Measurements from ENCODE around the gene THUMPD3. TPM values are rescaled to one million over a fixed set of nuclear protein-coding genes. Genes with fewer than 3 reads are reported as not detected.

The THUMPD3 gene
- total and polyA plus RNA-seq, 4 donors = 16.9 to 26.2 (median 23.2) TPM

DNA sequence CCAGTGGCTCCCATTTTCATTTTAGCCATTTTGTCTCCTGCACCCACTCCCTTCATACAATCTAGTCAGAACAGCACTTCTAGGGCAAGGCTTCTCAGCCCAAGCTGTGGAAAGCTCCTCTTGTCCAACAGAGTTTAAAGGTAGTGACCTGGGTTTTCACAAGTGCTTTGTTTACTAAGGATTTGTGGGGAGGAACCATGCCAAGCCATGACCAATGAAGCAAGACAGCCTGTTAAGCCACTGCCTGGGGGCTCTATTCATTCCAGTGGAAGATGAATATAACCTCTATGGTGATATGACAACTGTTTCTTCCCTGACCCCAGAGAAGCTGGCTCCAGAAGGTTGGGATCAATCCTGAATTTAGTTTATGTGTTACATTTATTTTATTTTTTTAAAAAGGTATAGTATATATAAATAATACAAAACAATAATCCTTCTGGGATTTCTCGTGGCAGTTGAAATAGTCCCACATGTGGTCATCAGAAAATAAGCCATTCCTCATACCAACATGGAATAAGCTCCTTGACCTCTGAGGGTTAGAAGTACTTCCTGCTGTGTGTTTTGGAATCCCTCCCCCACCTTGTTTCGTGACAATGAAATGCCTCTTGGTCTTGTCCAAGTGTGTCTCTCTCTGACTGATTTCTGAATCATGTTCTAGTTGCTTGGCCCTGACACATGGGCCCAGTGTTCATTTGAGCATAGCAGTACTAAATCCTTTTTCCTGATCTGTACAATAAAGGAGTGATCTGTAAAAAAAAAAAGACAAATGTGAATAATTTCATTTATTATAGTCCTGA is 13.3 kb upstream of the THUMPD3 start:
- no peak for ATAC-seq (ENCODE audit: low FRiP score)

DNA sequence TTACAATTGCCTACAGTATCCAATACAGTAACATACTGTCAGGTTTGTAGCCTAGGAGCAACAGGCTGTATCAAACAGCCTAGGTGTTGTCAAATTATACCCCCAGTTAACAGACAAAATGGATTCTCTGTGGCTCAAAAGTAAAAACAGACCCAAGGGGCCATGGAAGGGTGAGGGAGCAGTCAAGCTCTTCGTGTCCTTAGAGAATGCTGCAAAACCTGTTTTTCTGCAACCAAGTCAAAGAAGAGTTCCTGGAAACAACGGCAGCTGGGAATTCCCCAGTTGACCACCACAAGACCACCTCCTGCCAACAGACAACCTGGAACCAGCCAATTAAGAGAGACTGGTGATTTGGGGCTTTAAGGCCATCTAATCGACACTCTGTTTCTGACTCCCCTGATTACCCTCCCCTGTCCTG is 11.1 kb upstream of the THUMPD3 start:
- Histone ChIP-seq H3K36me3 (ENCODE audit: control insufficient read depth in 1 of 2, insufficient read depth in 2 of 2, low read length in 1 of 2) (no peaks in the 10 kb centered on the region), H3K27ac (ENCODE audit: low read depth in 1 of 2, low read length in 2 of 2) (no peak overlapping the region), H3K27me3 (ENCODE audit: control insufficient read depth in 1 of 2, insufficient read depth in 2 of 2, low read length in 1 of 2) (no peaks in the 10 kb centered on the region), H3K4me3 (ENCODE audit: low read length in 2 of 2) (no peak overlapping the region), H3K9me3 (ENCODE audit: control insufficient read depth, low read length) (no peaks in the 10 kb centered on the region), H3K4me1 (ENCODE audit: control insufficient read depth in 1 of 2, insufficient read depth in 2 of 2, low read length in 2 of 2) (peaks cover 0 to 1% of the 10 kb centered on the region in 2 donors)
- intact Hi-C loops (cut with DNase I) = loop anchor here in 1 of 2 donors (5.0 kb wide), 1 partner anchor 71 kb away; no protein-coding TSS in a partner anchor
- 52 to 68% methylated on average over 3 of the region's 3 CpGs for WGBS, 2 donors
- DNase-seq (no peak), ATAC-seq (ENCODE audit: low FRiP score) (no peak)

More for the DNA sequence above, 13.3 kb upstream of the THUMPD3 start:
- H3K27ac ChIP-seq (ENCODE audit: low read depth in 1 of 2, low read length in 2 of 2) = no peak overlapping the region
- no peak overlapping the region for H3K4me3 ChIP-seq (ENCODE audit: low read length in 2 of 2)
- no peak for DNase-seq
- intact Hi-C loops (cut with DNase I) = loop anchor here in 1 of 2 donors (5.0 kb wide), 1 partner anchor 73 kb away; no protein-coding TSS in a partner anchor
- H3K9me3 ChIP-seq (ENCODE audit: control insufficient read depth, low read length) = no peaks in the 10 kb centered on the region
- no peaks in the 10 kb centered on the region for H3K36me3 ChIP-seq (ENCODE audit: control insufficient read depth in 1 of 2, insufficient read depth in 2 of 2, low read length in 1 of 2)
- H3K27me3 ChIP-seq (ENCODE audit: control insufficient read depth in 1 of 2, insufficient read depth in 2 of 2, low read length in 1 of 2) = no peaks in the 10 kb centered on the region
- H3K4me1 ChIP-seq (ENCODE audit: control insufficient read depth in 1 of 2, insufficient read depth in 2 of 2, low read length in 2 of 2) = peaks cover 0 to 1% of the 10 kb centered on the region in 2 donors
- 32 to 43% methylated on average over 2 of the region's 2 CpGs for WGBS, 2 donors

DNA sequence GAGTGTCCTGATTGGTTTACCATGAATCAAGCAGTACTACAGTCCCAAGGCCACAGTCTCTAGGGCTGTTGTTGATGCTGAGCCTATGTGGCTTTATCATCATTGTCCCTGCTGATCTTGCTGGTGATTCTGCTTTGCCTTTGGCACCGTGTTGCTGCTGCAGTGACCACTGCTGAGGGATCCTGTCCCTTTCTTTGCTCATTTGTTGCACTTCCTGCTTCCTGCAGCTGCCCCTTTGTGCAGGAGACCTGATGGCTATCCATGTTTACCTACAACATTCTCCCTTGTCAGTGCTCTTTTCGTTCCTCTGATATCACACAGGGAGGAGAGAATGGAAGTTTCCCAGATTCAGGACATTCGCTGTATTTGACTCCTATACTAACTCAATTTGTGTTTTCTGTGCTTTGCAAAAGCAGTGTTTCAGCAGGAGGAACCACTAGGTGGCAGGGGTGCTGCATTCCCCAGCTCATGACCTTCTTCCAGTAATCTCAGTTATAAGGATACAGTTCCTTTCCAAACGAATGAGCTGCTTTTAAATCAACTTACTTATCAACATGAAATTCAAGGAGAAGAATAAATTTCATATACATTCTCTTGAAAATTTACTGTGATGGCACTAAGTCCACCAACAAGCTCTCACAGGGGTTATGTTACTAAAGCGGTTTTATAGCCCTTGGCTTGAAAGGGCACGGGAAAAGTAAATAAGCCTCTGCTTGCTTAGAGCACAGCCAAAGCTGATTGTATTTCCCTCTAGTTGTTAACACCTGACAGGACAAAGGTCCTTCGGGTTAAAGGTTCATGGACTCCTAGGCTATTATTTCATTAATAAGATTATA is 9.7 kb upstream of the THUMPD3 start:
- Histone ChIP-seq H3K4me1 (ENCODE audit: control insufficient read depth in 1 of 2, insufficient read depth in 2 of 2, low read length in 2 of 2) (peaks cover 0 to 1% of the 10 kb centered on the region in 2 donors), H3K27ac (ENCODE audit: low read depth in 1 of 2, low read length in 2 of 2) (no peak overlapping the region), H3K27me3 (ENCODE audit: control insufficient read depth in 1 of 2, insufficient read depth in 2 of 2, low read length in 1 of 2) (no peaks in the 10 kb centered on the region), H3K36me3 (ENCODE audit: control insufficient read depth in 1 of 2, insufficient read depth in 2 of 2, low read length in 1 of 2) (no peaks in the 10 kb centered on the region), H3K4me3 (ENCODE audit: low read length in 2 of 2) (no peak overlapping the region), H3K9me3 (ENCODE audit: control insufficient read depth, low read length) (no peaks in the 10 kb centered on the region)
- peak; percentile 71 to 82 for DNase-seq
- ATAC-seq (ENCODE audit: low FRiP score) = peak; percentile 89
- WGBS, 2 donors = 8 to 14% methylated on average over 7 of the region's 7 CpGs
- intact Hi-C loops (cut with DNase I) = loop anchor here (1.0 to 5.0 kb wide), 2 partner anchors 26 to 69 kb away; no protein-coding TSS in a partner anchor

DNA sequence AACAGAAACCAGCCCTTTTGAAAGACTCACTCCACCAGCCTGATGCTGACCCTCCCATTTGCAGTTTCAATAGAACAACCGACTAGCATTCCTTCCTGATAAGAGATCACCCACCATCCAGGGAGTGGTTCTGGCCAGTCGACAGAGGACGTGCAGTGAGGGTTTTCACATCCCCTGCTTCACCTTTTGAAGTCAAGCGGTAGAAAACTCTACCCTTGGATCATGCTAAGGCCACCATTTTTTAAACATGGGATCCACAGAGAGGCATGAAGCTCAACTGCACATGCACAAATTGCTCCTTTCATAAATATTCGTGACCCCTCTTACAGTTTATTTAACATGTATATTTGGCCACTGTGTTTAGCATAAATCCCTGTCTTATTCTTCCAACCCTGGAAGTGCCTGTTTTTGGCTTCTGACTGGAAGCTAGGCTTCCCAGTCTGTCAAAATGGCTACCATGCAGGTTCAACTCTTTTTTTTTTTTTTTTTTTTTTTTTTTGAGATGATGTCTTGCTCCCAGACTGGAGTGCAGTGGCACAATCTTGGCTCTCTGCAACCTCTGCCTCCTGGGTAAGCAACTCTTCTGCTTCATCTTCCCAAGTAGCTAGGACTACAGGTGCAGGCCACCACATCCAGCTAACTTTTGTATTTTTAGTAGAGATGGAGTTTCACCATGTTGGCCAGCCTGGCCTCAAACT is 1.0 kb upstream of the THUMPD3 start:
- no peak for ATAC-seq (ENCODE audit: low FRiP score)
- no peaks in the 10 kb centered on the region for H3K4me1 ChIP-seq (ENCODE audit: control insufficient read depth in 1 of 2, insufficient read depth in 2 of 2, low read length in 2 of 2)
- H3K27ac ChIP-seq (ENCODE audit: low read depth in 1 of 2, low read length in 2 of 2) = no peak overlapping the region
- peaks cover 0 to 2% of the 10 kb centered on the region in 2 donors for H3K36me3 ChIP-seq (ENCODE audit: control insufficient read depth in 1 of 2, insufficient read depth in 2 of 2, low read length in 1 of 2)
- DNase-seq = no peak
- no peak overlapping the region for H3K4me3 ChIP-seq (ENCODE audit: low read length in 2 of 2)
- no peaks in the 10 kb centered on the region for H3K27me3 ChIP-seq (ENCODE audit: control insufficient read depth in 1 of 2, insufficient read depth in 2 of 2, low read length in 1 of 2)
- H3K9me3 ChIP-seq (ENCODE audit: control insufficient read depth, low read length) = no peaks in the 10 kb centered on the region
- intact Hi-C loops (cut with DNase I) = loop anchor here in 1 of 2 donors (10.0 kb wide), 1 partner anchor 63 kb away; no protein-coding TSS in a partner anchor
- 63 to 65% methylated on average over 5 of the region's 5 CpGs for WGBS, 2 donors

DNA sequence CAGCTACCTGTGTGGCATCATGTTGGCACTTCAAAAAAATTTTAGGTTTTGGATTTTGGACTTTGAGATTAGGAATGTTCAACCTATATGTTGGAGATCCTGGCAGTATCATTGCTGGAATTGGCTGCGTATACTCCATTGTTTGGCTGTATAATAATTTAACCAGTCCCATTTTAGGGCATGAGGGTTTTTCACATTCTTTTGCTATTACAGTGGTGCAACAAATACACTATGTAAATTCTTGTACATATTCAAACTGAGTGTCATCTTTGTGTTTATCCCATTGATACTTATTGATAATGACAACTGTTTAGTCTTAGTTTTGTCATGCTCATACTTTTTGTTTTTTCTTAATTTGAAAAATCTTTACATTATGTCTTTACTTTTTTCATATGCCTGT is 6.7 kb downstream of the THUMPD3 start:
- DNase-seq = no peak
- 88 to 89% methylated on average over 1 of the region's 1 CpG for WGBS, 2 donors
- Histone ChIP-seq H3K27ac (ENCODE audit: low read depth in 1 of 2, low read length in 2 of 2) (no peak overlapping the region), H3K4me3 (ENCODE audit: low read length in 2 of 2) (no peak overlapping the region), H3K27me3 (ENCODE audit: control insufficient read depth in 1 of 2, insufficient read depth in 2 of 2, low read length in 1 of 2) (no peaks in the 10 kb centered on the region), H3K9me3 (ENCODE audit: control insufficient read depth, low read length) (no peaks in the 10 kb centered on the region), H3K4me1 (ENCODE audit: control insufficient read depth in 1 of 2, insufficient read depth in 2 of 2, low read length in 2 of 2) (no peaks in the 10 kb centered on the region), H3K36me3 (ENCODE audit: control insufficient read depth in 1 of 2, insufficient read depth in 2 of 2, low read length in 1 of 2) (peaks cover 6 to 10% of the 10 kb centered on the region in 2 donors)
- ATAC-seq (ENCODE audit: low FRiP score) = no peak
- intact Hi-C loops (cut with DNase I) = loop anchor here in 1 of 2 donors (10.0 kb wide), 1 partner anchor 55 kb away; no protein-coding TSS in a partner anchor

DNA sequence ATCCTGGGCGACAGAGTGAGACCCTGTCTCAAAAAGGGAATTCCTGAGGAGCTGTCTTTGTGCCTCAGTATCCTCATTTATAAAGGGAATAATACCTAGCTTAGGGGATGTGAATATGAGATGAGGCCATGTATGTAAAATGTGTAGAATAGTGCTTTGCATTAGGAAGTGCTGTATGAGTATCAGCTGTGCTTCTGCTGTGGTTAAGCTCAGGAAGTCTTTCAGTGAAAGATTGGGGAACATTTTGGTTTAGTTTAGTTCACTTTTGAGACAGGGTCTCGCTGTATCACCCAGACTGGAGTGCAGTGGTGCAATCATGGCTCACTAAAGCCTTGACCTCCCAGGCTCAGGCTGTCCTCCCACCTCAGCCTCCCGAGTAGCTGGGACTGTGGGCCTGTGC is 10.6 kb downstream of the THUMPD3 start:
- no peaks in the 10 kb centered on the region for H3K27me3 ChIP-seq (ENCODE audit: control insufficient read depth in 1 of 2, insufficient read depth in 2 of 2, low read length in 1 of 2)
- 92 to 100% methylated on average over 3 of the region's 3 CpGs for whole genome bisulfite sequencing, 2 donors
- peaks cover 6 to 10% of the 10 kb centered on the region in 2 donors for H3K36me3 ChIP-seq (ENCODE audit: control insufficient read depth in 1 of 2, insufficient read depth in 2 of 2, low read length in 1 of 2)

DNA sequence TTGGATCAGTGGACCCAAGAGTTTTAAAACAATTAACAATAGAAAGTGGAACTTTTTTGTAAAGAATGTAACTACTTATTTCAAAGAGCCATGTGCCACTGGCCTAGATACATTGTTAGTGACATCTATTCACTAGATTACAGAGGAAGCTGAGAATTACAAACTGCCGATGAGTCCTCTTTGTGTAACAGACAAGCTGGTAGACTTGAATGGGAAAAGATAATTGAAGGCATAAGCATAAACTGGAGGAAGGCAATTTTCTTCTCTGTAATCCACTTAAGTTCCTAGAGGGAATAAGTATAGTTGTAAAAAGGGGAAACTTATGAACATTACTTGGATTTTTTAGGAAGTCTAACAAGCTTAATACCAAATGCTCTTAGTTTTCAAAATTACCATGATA is 15.1 kb downstream of the THUMPD3 start:
- ATAC-seq (ENCODE audit: low FRiP score) = no peak
- intact Hi-C loops (cut with DNase I) = no loop called here
- WGBS, 2 donors = 93 to 95% methylated on average over 1 of the region's 1 CpG

More for the DNA sequence above, 10.6 kb downstream of the THUMPD3 start:
- Histone ChIP-seq H3K9me3 (ENCODE audit: control insufficient read depth, low read length) (no peaks in the 10 kb centered on the region), H3K4me1 (ENCODE audit: control insufficient read depth in 1 of 2, insufficient read depth in 2 of 2, low read length in 2 of 2) (no peaks in the 10 kb centered on the region), H3K27ac (ENCODE audit: low read depth in 1 of 2, low read length in 2 of 2) (no peak overlapping the region), H3K4me3 (ENCODE audit: low read length in 2 of 2) (no peak overlapping the region)
- no peak for ATAC-seq (ENCODE audit: low FRiP score)
- DNase-seq = no peak
- intact Hi-C loops (cut with DNase I) = no loop called here

DNA sequence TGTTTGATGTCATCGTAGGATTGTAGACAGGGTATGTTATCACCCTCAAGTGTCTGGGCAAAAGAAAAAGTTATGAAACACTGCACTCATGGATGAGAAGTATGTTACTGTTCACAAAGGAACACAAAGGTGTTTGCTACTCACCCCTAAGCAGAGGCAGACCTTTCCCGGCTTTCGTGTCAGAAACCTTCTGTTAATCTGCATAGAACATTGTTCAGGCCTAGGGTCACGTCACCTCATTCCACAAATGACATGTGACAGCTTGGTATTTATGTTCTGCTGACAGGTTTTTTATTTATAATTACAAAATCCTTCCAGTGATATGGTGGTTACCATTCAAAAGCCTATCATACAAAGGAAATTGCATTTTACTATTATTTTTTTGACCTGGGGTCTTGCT is 16.5 kb downstream of the THUMPD3 start:
- H3K36me3 ChIP-seq (ENCODE audit: control insufficient read depth in 1 of 2, insufficient read depth in 2 of 2, low read length in 1 of 2) = peaks cover 2 to 9% of the 10 kb centered on the region in 2 donors

More for the DNA sequence above, 15.1 kb downstream of the THUMPD3 start:
- no peak for DNase-seq
- Histone ChIP-seq H3K4me1 (ENCODE audit: control insufficient read depth in 1 of 2, insufficient read depth in 2 of 2, low read length in 2 of 2) (no peaks in the 10 kb centered on the region), H3K9me3 (ENCODE audit: control insufficient read depth, low read length) (no peaks in the 10 kb centered on the region), H3K27me3 (ENCODE audit: control insufficient read depth in 1 of 2, insufficient read depth in 2 of 2, low read length in 1 of 2) (no peaks in the 10 kb centered on the region), H3K4me3 (ENCODE audit: low read length in 2 of 2) (no peak overlapping the region), H3K27ac (ENCODE audit: low read depth in 1 of 2, low read length in 2 of 2) (no peak overlapping the region), H3K36me3 (ENCODE audit: control insufficient read depth in 1 of 2, insufficient read depth in 2 of 2, low read length in 1 of 2) (peaks cover 2 to 11% of the 10 kb centered on the region in 2 donors)

More for the DNA sequence above, 16.5 kb downstream of the THUMPD3 start:
- Histone ChIP-seq H3K9me3 (ENCODE audit: control insufficient read depth, low read length) (no peaks in the 10 kb centered on the region), H3K4me1 (ENCODE audit: control insufficient read depth in 1 of 2, insufficient read depth in 2 of 2, low read length in 2 of 2) (no peaks in the 10 kb centered on the region), H3K27me3 (ENCODE audit: control insufficient read depth in 1 of 2, insufficient read depth in 2 of 2, low read length in 1 of 2) (no peaks in the 10 kb centered on the region), H3K4me3 (ENCODE audit: low read length in 2 of 2) (no peak overlapping the region), H3K27ac (ENCODE audit: low read depth in 1 of 2, low read length in 2 of 2) (no peak overlapping the region)
- DNase-seq (no peak), ATAC-seq (ENCODE audit: low FRiP score) (no peak)
- intact Hi-C loops (cut with DNase I) = loop anchor here in 1 of 2 donors (1.0 kb wide), 1 partner anchor 26 kb away; no protein-coding TSS in a partner anchor
- WGBS, 2 donors = 53 to 62% methylated on average over 4 of the region's 4 CpGs
